HFF-Myc (cell line): ENCODE measurements around the gene SEMA6B.
"Not testable (repeated sequence)": the region's sequence is repeated elsewhere in the genome, so short reads cannot be mapped to it uniquely, and the experiment has no call there.

Experiments
- DNase-seq: peaks from one replicate; pipeline ENCODE4 v3.0.0-alpha.2; 2011; ENCODE audit warnings: low read depth; ENCODE audit errors: extremely low read depth
- H3K4me3 ChIP-seq: replicated peaks from 2 replicates; pipeline ENCODE4 v1.5.1; 2011; ENCODE audit warnings: low read depth, mild to moderate bottlenecking, control low read depth, low read length
- TF ChIP-seq, protein P1 (sequence below): IDR thresholded peaks from 2 replicates; pipeline ENCODE4 v1.5.1; 2012; ENCODE audit warnings: mild to moderate bottlenecking, low read depth, low read length, control low read depth; ENCODE audit errors: missing control alignments

The SEMA6B gene

DNA sequence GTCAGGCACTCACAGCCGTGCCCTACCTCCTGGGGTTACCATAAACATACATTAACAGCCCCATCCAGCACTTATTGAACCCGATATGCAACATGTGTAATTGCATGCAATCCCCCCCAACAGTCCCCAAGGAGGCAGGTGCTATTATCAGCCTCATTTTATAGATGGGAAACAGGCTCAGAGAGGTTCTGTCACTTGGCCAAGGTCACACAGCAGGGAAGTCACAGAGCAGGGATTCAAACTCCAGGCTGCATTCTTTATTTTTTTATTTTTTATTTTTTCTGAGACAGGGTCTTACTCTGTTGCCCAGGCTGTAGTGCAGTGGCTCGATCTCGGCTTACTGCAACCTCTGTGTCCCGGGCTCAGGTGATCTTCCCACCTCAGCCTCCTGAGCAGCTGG lies 41.4 kb upstream of the SEMA6B start:
- no peak for DNase-seq
- H3K4me3 ChIP-seq = no peak overlapping the region
- TF ChIP-seq, protein P1, sequence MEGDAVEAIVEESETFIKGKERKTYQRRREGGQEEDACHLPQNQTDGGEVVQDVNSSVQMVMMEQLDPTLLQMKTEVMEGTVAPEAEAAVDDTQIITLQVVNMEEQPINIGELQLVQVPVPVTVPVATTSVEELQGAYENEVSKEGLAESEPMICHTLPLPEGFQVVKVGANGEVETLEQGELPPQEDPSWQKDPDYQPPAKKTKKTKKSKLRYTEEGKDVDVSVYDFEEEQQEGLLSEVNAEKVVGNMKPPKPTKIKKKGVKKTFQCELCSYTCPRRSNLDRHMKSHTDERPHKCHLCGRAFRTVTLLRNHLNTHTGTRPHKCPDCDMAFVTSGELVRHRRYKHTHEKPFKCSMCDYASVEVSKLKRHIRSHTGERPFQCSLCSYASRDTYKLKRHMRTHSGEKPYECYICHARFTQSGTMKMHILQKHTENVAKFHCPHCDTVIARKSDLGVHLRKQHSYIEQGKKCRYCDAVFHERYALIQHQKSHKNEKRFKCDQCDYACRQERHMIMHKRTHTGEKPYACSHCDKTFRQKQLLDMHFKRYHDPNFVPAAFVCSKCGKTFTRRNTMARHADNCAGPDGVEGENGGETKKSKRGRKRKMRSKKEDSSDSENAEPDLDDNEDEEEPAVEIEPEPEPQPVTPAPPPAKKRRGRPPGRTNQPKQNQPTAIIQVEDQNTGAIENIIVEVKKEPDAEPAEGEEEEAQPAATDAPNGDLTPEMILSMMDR = no peak

DNA sequence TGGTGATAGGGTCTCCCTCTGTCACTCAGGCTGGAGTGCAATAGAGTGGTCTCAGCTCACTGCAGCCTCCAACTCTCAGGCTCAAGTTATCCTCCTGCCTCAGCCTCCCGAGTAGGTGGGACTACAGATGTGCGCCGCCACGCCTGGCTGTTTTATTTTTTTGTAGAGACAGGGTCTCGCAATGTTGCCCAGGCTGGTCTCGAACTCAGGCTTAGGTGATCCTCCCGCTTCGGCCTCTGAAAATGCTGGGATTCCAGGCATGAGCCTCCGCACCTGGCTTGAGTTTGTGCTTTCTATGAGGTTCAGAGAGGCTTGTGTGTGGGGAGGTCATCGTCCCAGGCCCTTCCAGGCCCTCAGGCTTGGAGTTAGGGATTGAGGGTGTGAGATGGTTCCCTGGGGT lies 40.6 kb upstream of the SEMA6B start:
- TF ChIP-seq, protein P1 = no peak
- DNase-seq = no peak
- H3K4me3 ChIP-seq = no peak overlapping the region

DNA sequence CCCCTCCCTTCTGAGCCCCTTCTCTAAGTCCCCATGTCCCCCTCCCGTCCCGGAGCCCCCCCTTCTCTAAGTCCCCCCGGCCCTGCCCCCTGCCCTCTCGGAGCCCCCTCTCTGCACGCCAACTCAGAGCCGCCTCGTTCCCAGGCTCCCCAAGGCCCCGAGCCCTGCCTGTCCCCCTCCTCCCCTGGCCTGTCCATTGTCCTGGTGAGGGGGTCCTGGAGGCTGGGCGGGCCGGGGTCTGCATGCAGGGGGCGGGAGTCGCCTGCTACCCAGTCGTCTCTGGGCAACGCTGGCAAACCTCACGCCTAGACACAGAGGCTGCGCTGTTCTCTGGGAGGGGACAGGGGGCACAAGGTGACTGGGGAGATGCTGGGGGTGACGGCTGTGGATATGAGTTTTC lies 39.2 kb upstream of the SEMA6B start:
- TF ChIP-seq, protein P1 = no peak
- no peak overlapping the region for H3K4me3 ChIP-seq
- no peak for DNase-seq

DNA sequence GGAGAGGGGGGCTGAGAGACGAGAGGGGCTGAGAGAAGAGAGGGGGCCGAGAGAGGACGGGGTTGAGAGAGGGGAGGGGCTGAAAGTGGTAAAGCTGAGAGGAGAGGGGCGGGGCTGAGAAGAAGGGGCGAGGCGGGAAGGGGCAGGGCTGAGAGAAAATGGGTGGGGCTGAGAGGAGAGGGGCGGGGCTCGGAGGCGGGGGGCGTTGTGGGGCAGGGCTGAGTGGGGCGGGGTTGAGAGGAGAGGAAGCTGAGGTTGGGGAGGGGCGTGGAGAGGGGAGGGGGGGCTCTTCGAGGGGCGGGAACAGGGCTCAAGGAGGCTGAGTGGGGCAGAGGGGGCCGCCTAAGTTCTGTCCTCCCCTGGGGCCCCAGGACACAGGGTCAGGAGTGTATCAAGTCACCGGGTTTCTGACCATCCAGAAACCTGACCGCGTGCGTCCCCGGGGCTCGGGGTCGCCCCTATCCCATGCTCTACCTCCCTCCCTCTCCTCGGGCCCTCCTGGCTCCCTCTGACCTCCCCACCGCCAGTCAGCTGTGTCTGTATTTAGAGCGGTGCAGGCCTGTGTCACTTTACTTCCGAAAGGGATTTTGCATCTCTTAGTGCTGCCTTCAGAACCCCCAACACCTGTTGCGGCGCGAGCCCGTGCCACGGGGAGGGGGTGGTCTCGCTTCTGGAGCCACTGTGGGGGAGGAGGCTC lies 38.6 kb upstream of the SEMA6B start:
- no peak overlapping the region; the same call in 1 of the 2 replicates for H3K4me3 ChIP-seq
- TF ChIP-seq, protein P1 = no peak
- DNase-seq = no peak

DNA sequence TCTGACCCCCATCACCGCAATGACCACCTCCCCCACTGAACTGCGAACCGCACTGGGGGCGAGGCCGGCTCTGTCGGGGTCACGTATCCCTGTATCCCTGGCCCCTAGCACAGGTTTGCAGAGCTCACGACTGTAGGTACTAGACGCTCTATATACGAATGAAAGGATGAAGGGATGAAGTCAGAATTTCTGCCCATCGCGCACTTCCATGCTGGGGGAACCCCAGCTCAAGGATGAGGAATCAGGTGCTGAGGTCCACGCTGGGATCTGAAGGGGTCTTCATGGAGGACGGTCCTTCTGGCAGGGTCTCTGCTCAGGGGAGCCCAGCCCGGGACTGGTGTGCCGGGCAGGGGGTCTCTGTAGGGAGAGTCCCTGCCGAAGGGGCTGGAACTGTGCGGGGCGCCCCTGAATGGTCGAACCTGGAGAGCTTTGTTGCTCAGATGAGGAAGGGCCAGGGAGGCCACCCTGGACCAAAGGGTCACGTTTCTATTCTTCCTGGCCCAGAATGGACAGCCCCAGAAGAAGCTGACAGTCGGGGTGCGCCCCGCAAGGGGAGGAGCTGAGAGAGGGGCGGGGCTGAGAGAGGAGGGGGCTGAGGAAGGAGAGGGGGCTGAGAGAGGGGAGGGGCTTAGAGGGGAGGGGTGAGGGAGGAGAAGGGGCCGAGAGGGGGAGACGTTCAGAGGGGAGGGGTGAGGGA lies 37.9 kb upstream of the SEMA6B start:
- TF ChIP-seq, protein P1 = no peak
- H3K4me3 ChIP-seq = no peak overlapping the region
- no peak for DNase-seq

DNA sequence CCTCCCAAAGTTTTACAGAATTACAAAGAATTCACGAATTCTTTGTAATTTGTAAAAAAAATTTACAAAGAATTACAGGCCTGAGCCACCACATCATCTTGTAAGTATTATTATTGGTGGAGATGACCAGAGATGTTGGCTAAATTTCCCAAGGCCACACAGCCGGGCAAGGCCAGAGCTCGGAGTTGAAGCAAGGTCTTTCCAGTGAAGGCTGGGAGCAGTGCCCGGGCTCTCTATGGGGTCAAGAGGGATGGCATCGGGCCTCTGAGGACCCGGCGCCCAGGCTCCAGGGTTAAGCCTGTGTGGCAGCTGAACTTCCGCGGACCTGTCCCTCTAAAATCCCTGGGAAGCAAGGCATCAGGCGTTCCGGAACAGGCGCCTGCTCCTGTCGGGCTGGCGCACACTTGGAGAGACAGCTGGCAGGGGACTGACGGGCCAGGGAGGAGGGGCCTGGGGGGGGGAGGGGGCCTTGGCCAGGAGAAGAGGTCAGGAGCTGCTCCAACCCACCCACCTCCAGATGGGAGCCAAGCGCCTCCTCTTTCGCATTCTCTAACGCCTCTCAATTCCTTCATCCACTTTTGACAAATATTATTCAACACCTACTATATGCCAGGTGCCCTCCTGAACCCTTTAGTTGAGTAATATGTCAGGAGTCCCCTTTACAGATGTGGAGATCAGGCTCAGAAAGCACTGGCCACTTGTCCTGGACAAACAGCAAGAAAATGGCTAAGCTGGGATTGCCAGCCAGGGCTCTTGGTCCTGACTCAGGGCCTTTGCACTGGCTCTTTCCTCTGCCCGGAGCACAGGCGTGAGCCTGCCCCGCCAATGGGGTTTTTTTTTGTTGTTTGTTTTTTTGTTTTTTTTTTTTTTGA lies 36.8 kb upstream of the SEMA6B start:
- TF ChIP-seq, protein P1 = no peak
- no peak for DNase-seq
- H3K4me3 ChIP-seq = no peak overlapping the region

DNA sequence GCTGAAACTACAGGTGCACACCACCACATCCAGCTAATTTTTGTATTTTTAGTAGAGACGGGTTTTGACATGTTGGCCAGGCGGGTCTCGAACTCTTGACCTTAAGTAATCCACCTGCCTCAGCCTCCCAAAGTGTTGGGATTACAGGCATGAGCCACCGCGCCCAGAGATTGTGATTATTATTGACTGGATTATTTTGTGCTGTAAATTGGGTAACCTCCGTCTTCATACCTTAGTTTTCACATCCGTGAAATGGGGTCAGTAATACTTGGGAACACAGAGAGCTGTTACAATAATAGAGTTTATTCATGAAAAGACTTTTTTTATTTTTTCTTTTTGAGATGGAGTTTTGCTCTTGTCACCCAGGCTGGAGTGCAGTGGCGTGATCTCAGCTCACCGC lies 35.7 kb upstream of the SEMA6B start:
- not testable (repeated sequence) for DNase-seq

More for the DNA sequence above, 35.7 kb upstream of the SEMA6B start:
- H3K4me3 ChIP-seq = not testable (repeated sequence)
